NCI-H2227 (cell line): ENCODE data around the gene MAOB.

ENCODE experiments used
- DNase-seq: peaks from one replicate; lab custom pipeline; 2025; ENCODE audit not compliant: unreplicated experiment; lab: John Stamatoyannopoulos, UW

The MAOB gene

DNA sequence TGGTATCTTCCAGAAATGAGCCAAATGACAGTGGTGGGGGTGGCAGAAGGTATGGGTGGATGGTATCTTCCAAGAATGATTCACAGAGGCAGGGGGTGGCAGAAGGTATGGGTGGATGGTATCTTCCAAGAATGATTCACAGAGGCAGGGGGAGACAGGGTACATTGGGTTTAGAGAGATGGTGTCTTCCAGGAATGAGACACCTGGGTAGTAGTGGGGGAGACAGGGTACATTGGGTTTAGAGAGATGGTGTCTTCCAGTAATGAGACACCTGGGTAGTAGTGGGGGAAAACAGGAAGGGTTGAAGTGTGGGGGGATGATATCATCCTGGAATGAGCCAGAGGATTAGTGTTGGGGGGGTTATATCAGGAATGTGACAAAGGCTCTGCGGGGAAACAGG is 164.2 kb downstream of the MAOB start:
- no peak for DNase-seq

DNA sequence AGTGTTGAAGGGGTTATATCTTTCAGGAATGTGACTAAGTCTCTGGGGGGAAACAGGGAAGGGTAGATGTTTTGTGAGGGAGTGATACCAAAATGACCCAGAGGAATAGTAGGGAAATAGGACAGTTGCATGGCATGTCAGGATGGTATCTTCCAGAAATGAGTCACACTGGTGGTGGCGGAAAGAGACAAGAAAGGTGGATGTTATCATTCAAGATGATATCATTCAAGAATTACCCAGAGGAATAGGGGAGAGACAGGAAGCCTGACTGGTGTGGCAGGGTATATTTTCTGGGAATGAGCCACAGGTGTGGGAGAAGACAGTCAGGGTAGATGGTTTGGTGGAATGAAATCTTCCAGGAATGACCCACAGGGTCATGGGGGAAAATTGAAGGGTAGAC is 165.1 kb downstream of the MAOB start:
- no peak for DNase-seq

- no peak for DNase-seq
Observed at GRCh38 chrX:43716696-43717095, 165.6 kb downstream of the MAOB start.
